ENCODE data around the gene HDAC9.

Gene HDAC9

GRCh38 chr7:18866359-18867036, 370.9 kb downstream of the HDAC9 start:
- peak; percentile 98 for DNase-seq (ENCODE audit: low read depth, low spot score)
- TF ChIP-seq, protein P1, sequence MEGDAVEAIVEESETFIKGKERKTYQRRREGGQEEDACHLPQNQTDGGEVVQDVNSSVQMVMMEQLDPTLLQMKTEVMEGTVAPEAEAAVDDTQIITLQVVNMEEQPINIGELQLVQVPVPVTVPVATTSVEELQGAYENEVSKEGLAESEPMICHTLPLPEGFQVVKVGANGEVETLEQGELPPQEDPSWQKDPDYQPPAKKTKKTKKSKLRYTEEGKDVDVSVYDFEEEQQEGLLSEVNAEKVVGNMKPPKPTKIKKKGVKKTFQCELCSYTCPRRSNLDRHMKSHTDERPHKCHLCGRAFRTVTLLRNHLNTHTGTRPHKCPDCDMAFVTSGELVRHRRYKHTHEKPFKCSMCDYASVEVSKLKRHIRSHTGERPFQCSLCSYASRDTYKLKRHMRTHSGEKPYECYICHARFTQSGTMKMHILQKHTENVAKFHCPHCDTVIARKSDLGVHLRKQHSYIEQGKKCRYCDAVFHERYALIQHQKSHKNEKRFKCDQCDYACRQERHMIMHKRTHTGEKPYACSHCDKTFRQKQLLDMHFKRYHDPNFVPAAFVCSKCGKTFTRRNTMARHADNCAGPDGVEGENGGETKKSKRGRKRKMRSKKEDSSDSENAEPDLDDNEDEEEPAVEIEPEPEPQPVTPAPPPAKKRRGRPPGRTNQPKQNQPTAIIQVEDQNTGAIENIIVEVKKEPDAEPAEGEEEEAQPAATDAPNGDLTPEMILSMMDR (IDR thresholded peaks at IDR 0.05; ENCODE audit: low read depth, low read length) = no peak
- H3K4me3 ChIP-seq (ENCODE audit: low read depth, low read length) = no peak overlapping the region
- in situ Hi-C loops (cut with HindIII; ENCODE audit: low sequenced_read_pairs) = no loop called here

DNA sequence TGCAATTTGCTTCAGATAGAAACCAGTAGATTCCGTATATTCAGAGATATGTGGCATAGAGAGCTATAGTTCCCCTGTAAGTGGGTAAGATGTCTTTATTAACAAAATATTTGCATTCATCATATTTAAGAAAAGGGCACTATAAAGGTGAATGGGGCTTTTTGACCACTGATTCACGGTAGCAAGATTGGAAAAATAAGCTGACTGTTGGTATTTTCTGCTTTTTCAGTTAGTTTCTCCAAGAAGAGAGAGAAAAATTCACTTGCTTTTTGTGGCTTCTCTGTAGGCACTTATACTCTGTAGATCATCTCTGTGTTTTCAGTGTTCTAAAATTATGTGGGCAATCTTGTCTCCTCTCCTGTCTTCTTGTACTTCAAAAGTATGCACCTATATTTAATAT, 376.8 kb downstream of the HDAC9 start:
- no peak for DNase-seq (ENCODE audit: low read depth, low spot score)
- in situ Hi-C loops (cut with HindIII; ENCODE audit: low sequenced_read_pairs) = no loop called here
- H3K4me3 ChIP-seq (ENCODE audit: low read depth, low read length) = no peak overlapping the region
- TF ChIP-seq, protein P1 (IDR thresholded peaks at IDR 0.05; ENCODE audit: low read depth, low read length) = no peak

DNA sequence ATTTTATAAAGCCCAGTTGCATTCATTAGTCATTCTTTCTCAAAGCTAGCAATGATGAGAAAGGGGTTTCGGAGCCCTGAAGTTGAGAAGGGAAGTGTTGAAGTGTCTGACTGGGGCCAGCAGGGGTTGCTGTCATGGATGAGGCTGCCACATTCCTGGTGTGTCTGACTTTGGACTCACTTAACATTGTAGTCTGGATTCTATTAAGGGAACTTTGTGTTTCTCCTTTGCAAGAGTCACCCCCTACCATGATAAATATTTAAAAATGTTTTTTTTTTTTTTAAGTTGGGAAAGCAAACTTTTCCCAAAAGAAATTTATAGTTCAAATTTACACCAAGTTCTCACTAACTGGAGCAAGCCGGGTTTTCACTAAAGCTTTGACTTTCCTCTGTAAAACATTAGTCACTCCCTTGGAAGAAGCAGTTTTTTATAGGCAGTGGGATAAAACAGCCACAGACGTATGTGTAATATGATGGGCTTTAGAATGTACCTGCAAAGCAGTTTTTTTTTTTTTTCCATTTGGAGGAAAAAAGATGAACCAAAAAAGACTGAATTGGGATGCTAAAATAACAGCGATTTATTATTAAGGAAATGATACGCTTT, 378.3 kb downstream of the HDAC9 start:
- in situ Hi-C loops (cut with HindIII; ENCODE audit: low sequenced_read_pairs) = no loop called here
- DNase-seq (ENCODE audit: low read depth, low spot score) = peak; percentile 49

GRCh38 chr7:18874880-18875279, 379.3 kb downstream of the HDAC9 start:
- in situ Hi-C loops (cut with HindIII; ENCODE audit: low sequenced_read_pairs) = no loop called here
- no peak overlapping the region for H3K4me3 ChIP-seq (ENCODE audit: low read depth, low read length)
- TF ChIP-seq, protein P1 (IDR thresholded peaks at IDR 0.05; ENCODE audit: low read depth, low read length) = no peak
- no peak for DNase-seq (ENCODE audit: low read depth, low spot score)

More for the DNA sequence above, 378.3 kb downstream of the HDAC9 start:
- TF ChIP-seq, protein P1 (IDR thresholded peaks at IDR 0.05; ENCODE audit: low read depth, low read length) = peak; percentile 60
- H3K4me3 ChIP-seq (ENCODE audit: low read depth, low read length) = no peak overlapping the region

DNA sequence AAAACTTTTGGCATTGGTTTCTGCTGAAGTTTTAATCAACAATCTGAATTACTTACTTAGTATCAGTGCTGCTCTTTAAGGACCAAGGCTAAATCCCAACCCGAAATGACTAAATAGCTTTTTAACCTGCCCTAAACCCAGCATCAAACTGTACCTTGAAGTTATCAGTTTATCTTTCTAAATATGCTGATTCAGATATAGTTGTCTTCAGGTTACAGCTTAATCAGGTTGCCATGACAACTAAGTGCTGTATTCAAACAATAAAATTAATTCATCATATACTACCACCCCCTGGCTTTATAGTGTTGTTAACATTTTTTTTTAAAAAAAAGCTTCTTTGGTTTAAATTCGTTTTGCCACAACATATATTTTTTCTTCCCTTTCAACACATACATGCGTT, 382.3 kb downstream of the HDAC9 start:
- no peak for DNase-seq (ENCODE audit: low read depth, low spot score)
- TF ChIP-seq, protein P1 (IDR thresholded peaks at IDR 0.05; ENCODE audit: low read depth, low read length) = no peak
- in situ Hi-C loops (cut with HindIII; ENCODE audit: low sequenced_read_pairs) = no loop called here
- no peak overlapping the region for H3K4me3 ChIP-seq (ENCODE audit: low read depth, low read length)

DNA sequence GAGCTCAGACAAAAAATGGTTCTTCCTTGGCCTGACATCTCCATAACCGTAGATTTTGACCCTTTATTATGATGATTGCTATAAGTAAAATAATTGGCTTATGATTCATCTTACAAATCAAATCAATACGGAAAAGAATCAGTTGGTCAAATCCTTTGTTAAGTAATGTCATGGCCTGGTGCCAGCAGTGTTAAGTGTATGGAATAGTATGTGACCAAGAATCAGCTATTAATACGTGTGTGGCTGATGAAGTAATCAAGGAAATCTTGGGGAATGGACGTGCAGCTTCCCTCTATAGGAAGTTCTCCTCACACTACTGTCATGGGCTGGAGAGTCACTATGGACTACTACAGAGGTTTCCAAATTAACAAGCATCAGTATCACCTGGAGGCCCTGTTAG, 391.3 kb downstream of the HDAC9 start:
- in situ Hi-C loops (cut with HindIII; ENCODE audit: low sequenced_read_pairs) = no loop called here
- TF ChIP-seq, protein P1 (IDR thresholded peaks at IDR 0.05; ENCODE audit: low read depth, low read length) = no peak
- no peak overlapping the region for H3K4me3 ChIP-seq (ENCODE audit: low read depth, low read length)
- no peak for DNase-seq (ENCODE audit: low read depth, low spot score)

Data from astrocyte of the spinal cord (primary cell).